Keratinocyte (primary cell): ENCODE measurements around the gene C1QTNF9B. TPM values are rescaled to one million over a fixed set of nuclear protein-coding genes. Genes with fewer than 3 reads are reported as not detected.

Experiments used
- DNase-seq: peaks from one replicate; pipeline ENCODE4 v3.0.0-alpha.2; 2011; ENCODE audit warnings: low read depth, missing footprints, low spot score
- FAIRE-seq: peaks from 2 replicates; lab custom pipeline; 2011; peaks lifted over from hg19 to GRCh38; lab: Jason Lieb, UNC
- H2AFZ ChIP-seq: 2 replicates; pipeline ENCODE4 v1.6.0; 2012; ENCODE audit warnings: low read length, control low read depth, inconsistent platforms; ENCODE audit not compliant: control insufficient read depth
- H3K27ac ChIP-seq: 2 replicates; pipeline ENCODE4 v1.5.1; 2011; ENCODE audit warnings: low read length; ENCODE audit not compliant: control insufficient read depth, insufficient read depth
- H3K27me3 ChIP-seq: 3 replicates; pipeline ENCODE4 v1.6.0; 2011; ENCODE audit warnings: low read length; ENCODE audit not compliant: control insufficient read depth, insufficient read depth; ENCODE audit errors: extremely low read depth
- H3K36me3 ChIP-seq, 2 experiments: 2 replicates in 1 of 2; 3 replicates in 1 of 2; pipeline ENCODE4 v1.5.1; 2011; ENCODE audit warnings: low read length in 2 of 2, mild to moderate bottlenecking in 1 of 2; ENCODE audit not compliant: control insufficient read depth in 2 of 2, insufficient read depth in 2 of 2; ENCODE audit errors: extremely low read depth in 1 of 2
- H3K4me1 ChIP-seq: 3 replicates; pipeline ENCODE4 v1.5.1; 2011; ENCODE audit warnings: low read length; ENCODE audit not compliant: control insufficient read depth, insufficient read depth; ENCODE audit errors: extremely low read depth
- H3K4me2 ChIP-seq: 3 replicates; pipeline ENCODE4 v1.6.0; 2011; ENCODE audit warnings: low read depth, low read length; ENCODE audit not compliant: control insufficient read depth, insufficient read depth; ENCODE audit errors: extremely low read depth
- H3K4me3 ChIP-seq, 3 experiments: fragments of 200-600 bp in 1 of 3; sonication (generic) in 1 of 3; 2 replicates in 2 of 3; 3 replicates in 1 of 3; pipeline ENCODE4 v1.5.1; 2011 to 2016; ENCODE audit warnings: low read length in 3 of 3, mild to moderate bottlenecking in 3 of 3, control low read depth in 2 of 3, inconsistent platforms in 1 of 3, low read depth in 1 of 3, mixed read lengths in 1 of 3, mixed run types in 1 of 3, moderate library complexity in 1 of 3; ENCODE audit not compliant: control insufficient read depth in 2 of 3, insufficient read depth in 2 of 3; ENCODE audit errors: extremely low read depth in 1 of 3
- H3K79me2 ChIP-seq: 2 replicates; pipeline ENCODE4 v1.6.0; 2012; ENCODE audit warnings: low read length; ENCODE audit not compliant: control insufficient read depth, insufficient read depth
- H3K9ac ChIP-seq: 3 replicates; pipeline ENCODE4 v1.6.0; 2011; ENCODE audit warnings: low read length; ENCODE audit not compliant: control insufficient read depth, insufficient read depth; ENCODE audit errors: extremely low read depth
- H3K9me1 ChIP-seq: 3 replicates; pipeline ENCODE4 v1.6.0; 2011; ENCODE audit warnings: low read length; ENCODE audit not compliant: control insufficient read depth, insufficient read depth; ENCODE audit errors: extremely low read depth
- H3K9me3 ChIP-seq: 2 replicates; pipeline ENCODE4 v1.5.1; 2012; ENCODE audit warnings: low read depth, low read length; ENCODE audit not compliant: control insufficient read depth
- H4K20me1 ChIP-seq: 3 replicates; pipeline ENCODE4 v1.6.0; 2011; ENCODE audit warnings: low read length; ENCODE audit not compliant: control insufficient read depth, insufficient read depth; ENCODE audit errors: extremely low read depth
- CTCF ChIP-seq, 3 experiments: IDR thresholded peaks in 1 of 3; conservative IDR thresholded peaks in 1 of 3; optimal IDR thresholded peaks in 1 of 3; 2 replicates in 2 of 3; 3 replicates in 1 of 3; pipeline versions ENCODE3 to v1.5.1; 2011; ENCODE audit warnings: low read length in 3 of 3, mild to moderate bottlenecking in 3 of 3, moderate library complexity in 2 of 3, control low read depth in 1 of 3, inconsistent platforms in 1 of 3; ENCODE audit not compliant: insufficient read depth in 2 of 3; ENCODE audit errors: extremely low read depth in 1 of 3
- EZH2 ChIP-seq: IDR thresholded peaks from one replicate; pipeline ENCODE4 v1.6.1; 2012; ENCODE audit warnings: inconsistent platforms, mild to moderate bottlenecking, low read length, moderate library complexity
- dilution Hi-C: fragments of 300-500 bp; cut with MboI; formaldehyde crosslinking; loops from one replicate; pipeline ENCODE4 v1.7.0; 2020; ENCODE audit warnings: low sequenced_read_pairs; ENCODE audit not compliant: extremely low pct_ligation_motif_present
- polyA plus RNA-seq, 5 experiments: library from polyadenylated mRNA; depleted of rRNA in 3 of 5; stranded (reverse) in 3 of 5; stranded (forward) in 1 of 5; unstranded in 1 of 5; fragments of >200 nt; gene quantifications; 1 replicate in 1 of 5; 2 replicates in 3 of 5; 3 replicates in 1 of 5; pipeline versions ENCODE4 v1.2.1 to v1.2.3, GENCODE V29; 2011 to 2012; ENCODE audit warnings: missing spikeins in 2 of 5, low read depth in 1 of 5, low replicate concordance in 1 of 5

Gene C1QTNF9B
- polyA plus RNA-seq, 1 donor (not counting 4 experiments of a cell fraction or from before 2014, with no cell fraction given): not detected

GRCh38 chr13:23845105-23845725 lies 52.1 kb downstream of the C1QTNF9B start:
- no peaks in the 10 kb centered on the region for H3K79me2 ChIP-seq
- no peaks in the 10 kb centered on the region for H3K27me3 ChIP-seq
- TF ChIP-seq CTCF (optimal IDR thresholded peaks at IDR 0.05 in 1 of 3, IDR thresholded peaks at IDR 0.05 in 1 of 3, conservative IDR thresholded peaks at IDR 0.05 in 1 of 3; ENCODE audit: extremely low read depth in 1 of 3, insufficient read depth in 2 of 3, low read length in 3 of 3) (no peak), EZH2 (no peak)
- H3K9me1 ChIP-seq: no peaks in the 10 kb centered on the region
- FAIRE-seq: no peak
- no peak overlapping the region for H3K4me3 ChIP-seq
- no peak overlapping the region for H3K4me2 ChIP-seq
- DNase-seq: no peak
- H3K9me3 ChIP-seq: no peaks in the 10 kb centered on the region
- H3K4me1 ChIP-seq: peaks cover 22% of the 10 kb centered on the region
- no peak overlapping the region for H2AFZ ChIP-seq
- H3K27ac ChIP-seq: no peak overlapping the region
- H3K36me3 ChIP-seq: no peaks in the 10 kb centered on the region
- H3K9ac ChIP-seq: no peak overlapping the region
- dilution Hi-C loops: no loop called here
- H4K20me1 ChIP-seq: no peaks in the 10 kb centered on the region

GRCh38 chr13:23844132-23844531 lies 53.2 kb downstream of the C1QTNF9B start:
- no peak for TF ChIP-seq EZH2
- TF ChIP-seq CTCF (optimal IDR thresholded peaks at IDR 0.05 in 1 of 3, IDR thresholded peaks at IDR 0.05 in 1 of 3, conservative IDR thresholded peaks at IDR 0.05 in 1 of 3; ENCODE audit: extremely low read depth in 1 of 3, insufficient read depth in 2 of 3, low read length in 3 of 3): no peak
- no peak for FAIRE-seq
- dilution Hi-C loops: no loop called here

More at GRCh38 chr13:23844132-23844531, 53.2 kb downstream of the C1QTNF9B start:
- H3K4me1 ChIP-seq: peaks cover 12% of the 10 kb centered on the region
- no peaks in the 10 kb centered on the region for H3K27me3 ChIP-seq
- no peak overlapping the region for H3K9ac ChIP-seq
- DNase-seq: no peak
- H3K4me3 ChIP-seq: no peak overlapping the region
- H3K27ac ChIP-seq: no peak overlapping the region
- H3K36me3 ChIP-seq: no peaks in the 10 kb centered on the region
- no peaks in the 10 kb centered on the region for H3K79me2 ChIP-seq
- no peaks in the 10 kb centered on the region for H4K20me1 ChIP-seq
- no peak overlapping the region for H2AFZ ChIP-seq
- H3K4me2 ChIP-seq: no peak overlapping the region
- H3K9me3 ChIP-seq: no peaks in the 10 kb centered on the region
- H3K9me1 ChIP-seq: no peaks in the 10 kb centered on the region
